Parathyroid adenoma (tissue), 2 donors: ENCODE results near the gene UCP2.

Experiments used
- H2AFZ ChIP-seq: fragments of 300-600 bp; sonication (generic); one replicate; pipeline ENCODE4 v1.7.0; 2017; ENCODE audit warnings: antibody characterized with exemption, mild to moderate bottlenecking
- H3K27ac ChIP-seq: fragments of 300-600 bp; sonication (generic); one replicate; pipeline ENCODE4 v1.7.0; 2017
- H3K27me3 ChIP-seq: fragments of 300-600 bp; sonication (generic); one replicate; pipeline ENCODE4 v1.7.0; 2017; ENCODE audit warnings: low read length; ENCODE audit not compliant: control insufficient read depth, insufficient read depth
- H3K36me3 ChIP-seq: fragments of 300-600 bp; sonication (generic); one replicate; pipeline ENCODE4 v1.7.0; 2017; ENCODE audit warnings: low read length; ENCODE audit not compliant: control insufficient read depth, insufficient read depth
- H3K4me1 ChIP-seq: fragments of 300-600 bp; sonication (generic); one replicate; pipeline ENCODE4 v1.7.0; 2017; ENCODE audit warnings: control low read depth
- H3K4me2 ChIP-seq: fragments of 300-600 bp; sonication (generic); one replicate; pipeline ENCODE4 v1.7.0; 2017; ENCODE audit warnings: low read length
- H3K4me3 ChIP-seq: fragments of 300-600 bp; sonication (generic); one replicate; pipeline ENCODE4 v1.7.0; 2017; ENCODE audit warnings: low read depth, low read length
- H3K79me2 ChIP-seq: fragments of 300-600 bp; sonication (generic); one replicate; pipeline ENCODE4 v1.7.0; 2017; ENCODE audit warnings: control low read depth
- H3K9ac ChIP-seq: fragments of 300-600 bp; sonication (generic); one replicate; pipeline ENCODE4 v1.7.0; 2017; ENCODE audit warnings: mild to moderate bottlenecking
- H3K9me3 ChIP-seq: fragments of 300-600 bp; sonication (generic); one replicate; pipeline ENCODE4 v1.7.0; 2017; ENCODE audit warnings: low read length; ENCODE audit not compliant: control insufficient read depth
- TF ChIP-seq, protein P1 (sequence below): fragments of 300-600 bp; sonication (generic); IDR thresholded peaks from one replicate; pipeline ENCODE4 v1.7.0; 2017; ENCODE audit warnings: antibody characterized with exemption, mild to moderate bottlenecking
- donor health status: primary hyperparathyroidism.

UCP2 gene

GRCh38 chr11:74014880-74015279 lies 32.2 kb upstream of the UCP2 start:
- Histone ChIP-seq H3K4me1 (no peaks in the 10 kb centered on the region), H3K36me3 (no peaks in the 10 kb centered on the region)
- TF ChIP-seq, protein P1, sequence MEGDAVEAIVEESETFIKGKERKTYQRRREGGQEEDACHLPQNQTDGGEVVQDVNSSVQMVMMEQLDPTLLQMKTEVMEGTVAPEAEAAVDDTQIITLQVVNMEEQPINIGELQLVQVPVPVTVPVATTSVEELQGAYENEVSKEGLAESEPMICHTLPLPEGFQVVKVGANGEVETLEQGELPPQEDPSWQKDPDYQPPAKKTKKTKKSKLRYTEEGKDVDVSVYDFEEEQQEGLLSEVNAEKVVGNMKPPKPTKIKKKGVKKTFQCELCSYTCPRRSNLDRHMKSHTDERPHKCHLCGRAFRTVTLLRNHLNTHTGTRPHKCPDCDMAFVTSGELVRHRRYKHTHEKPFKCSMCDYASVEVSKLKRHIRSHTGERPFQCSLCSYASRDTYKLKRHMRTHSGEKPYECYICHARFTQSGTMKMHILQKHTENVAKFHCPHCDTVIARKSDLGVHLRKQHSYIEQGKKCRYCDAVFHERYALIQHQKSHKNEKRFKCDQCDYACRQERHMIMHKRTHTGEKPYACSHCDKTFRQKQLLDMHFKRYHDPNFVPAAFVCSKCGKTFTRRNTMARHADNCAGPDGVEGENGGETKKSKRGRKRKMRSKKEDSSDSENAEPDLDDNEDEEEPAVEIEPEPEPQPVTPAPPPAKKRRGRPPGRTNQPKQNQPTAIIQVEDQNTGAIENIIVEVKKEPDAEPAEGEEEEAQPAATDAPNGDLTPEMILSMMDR: no peak

GRCh38 chr11:74013141-74013540 lies 30.5 kb upstream of the UCP2 start:
- no peaks in the 10 kb centered on the region for H3K36me3 ChIP-seq
- H3K4me2 ChIP-seq: no peak overlapping the region
- TF ChIP-seq, protein P1: no peak
- no peaks in the 10 kb centered on the region for H3K9me3 ChIP-seq
- H2AFZ ChIP-seq: no peak overlapping the region
- no peaks in the 10 kb centered on the region for H3K4me1 ChIP-seq
- no peaks in the 10 kb centered on the region for H3K27me3 ChIP-seq
- H3K79me2 ChIP-seq: no peaks in the 10 kb centered on the region
- no peak overlapping the region for H3K9ac ChIP-seq
- no peak overlapping the region for H3K4me3 ChIP-seq
- no peak overlapping the region for H3K27ac ChIP-seq

More at GRCh38 chr11:74014880-74015279, 32.2 kb upstream of the UCP2 start:
- Histone ChIP-seq H3K9me3 (no peaks in the 10 kb centered on the region), H3K4me3 (no peak overlapping the region), H3K27me3 (no peaks in the 10 kb centered on the region), H3K79me2 (no peaks in the 10 kb centered on the region), H3K27ac (no peak overlapping the region), H3K4me2 (no peak overlapping the region), H2AFZ (no peak overlapping the region), H3K9ac (no peak overlapping the region)

DNA sequence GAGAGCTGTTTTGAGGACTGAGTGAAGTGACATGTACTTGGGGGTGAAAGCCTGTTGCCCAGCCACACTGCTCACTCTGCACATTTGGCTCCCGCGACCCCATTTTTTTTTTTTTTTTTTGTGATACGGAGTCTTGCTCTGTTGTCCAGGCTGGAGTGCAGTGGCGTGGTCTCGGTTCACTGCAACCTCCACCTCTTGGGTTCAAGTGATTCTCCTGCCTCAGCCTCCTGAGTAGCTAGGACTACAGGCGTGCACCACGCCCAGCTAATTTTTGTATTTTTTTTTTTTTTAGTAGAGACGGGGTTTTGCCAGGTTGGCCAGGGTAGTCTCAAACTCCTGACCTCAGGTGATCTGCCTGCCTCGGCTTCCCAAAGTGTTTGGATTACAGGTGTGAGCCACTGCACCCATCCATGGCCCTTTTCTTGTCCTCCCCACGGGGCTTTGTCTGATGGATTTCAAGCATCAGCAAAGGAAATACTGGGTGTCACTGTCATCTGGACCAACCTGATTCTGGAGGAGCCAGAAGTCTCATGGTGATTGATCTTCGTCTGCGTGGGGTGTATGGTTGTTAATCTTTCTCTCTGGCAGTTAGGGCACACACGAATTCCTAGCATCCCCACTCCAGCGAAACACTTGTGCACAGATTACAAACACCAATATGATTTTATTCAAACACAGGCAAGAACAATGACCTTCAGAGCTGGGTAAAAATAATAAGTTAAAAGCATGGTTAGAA lies 29.6 kb upstream of the UCP2 start:
- Histone ChIP-seq H3K79me2 (no peaks in the 10 kb centered on the region), H3K36me3 (no peaks in the 10 kb centered on the region), H3K9ac (no peak overlapping the region), H3K9me3 (no peaks in the 10 kb centered on the region), H3K27me3 (no peaks in the 10 kb centered on the region), H3K27ac (no peak overlapping the region), H3K4me3 (no peak overlapping the region), H2AFZ (no peak overlapping the region), H3K4me1 (no peaks in the 10 kb centered on the region), H3K4me2 (no peak overlapping the region)
- TF ChIP-seq, protein P1: no peak

- Histone ChIP-seq H3K9ac (no peak overlapping the region), H3K9me3 (no peaks in the 10 kb centered on the region), H3K79me2 (no peaks in the 10 kb centered on the region), H3K4me1 (no peaks in the 10 kb centered on the region), H3K27me3 (no peaks in the 10 kb centered on the region), H3K36me3 (no peaks in the 10 kb centered on the region), H3K4me2 (no peak overlapping the region), H3K4me3 (no peak overlapping the region), H3K27ac (no peak overlapping the region), H2AFZ (no peak overlapping the region)
- TF ChIP-seq, protein P1: no peak
Measured at GRCh38 chr11:74011360-74012073, 28.9 kb upstream of the UCP2 start.
